Adipose tissue (tissue), 3 donors: ENCODE results near the gene MYBPC3. TPM values are rescaled to one million over a fixed set of nuclear protein-coding genes. Genes with fewer than 3 reads are reported as not detected.
"Not testable (repeated sequence)": the region's sequence is repeated elsewhere in the genome, so short reads cannot be mapped to it uniquely, and the experiment has no call there.

ENCODE experiments used
- H3K27ac ChIP-seq: one replicate; pipeline ENCODE4 v1.5.1; 2013; ENCODE audit warnings: low read depth, low read length
- whole genome bisulfite sequencing, 3 donors: extraction: QIAGEN DNeasy Blood & Tissue Kit; methylation state at CpG; one replicate each; pipeline ENCODE4 v1.1.7; 2013; 5-methylcytosine and 5-hydroxymethylcytosine counted together
- polyA plus RNA-seq, 3 donors: library from polyadenylated mRNA; stranded (reverse); fragments of 200-250 nt; gene quantifications; one replicate each; pipeline ENCODE4 v1.2.3, GENCODE V29; 2013
- donor health status: healthy with polysubstance abuse.
- donor health status: Bipolar disorder and iron deficiency.
- donor health status: healthy.

MYBPC3 gene
- polyA plus RNA-seq, 3 donors: 0.07 to 3.1 (median 0.68) TPM

GRCh38 chr11:47348131-47348802, 4.2 kb downstream of the MYBPC3 start:
- H3K27ac ChIP-seq: no peak overlapping the region
- WGBS, 3 donors: 82 to 85% (median 84%) methylated on average over 24 of the region's 24 CpGs

- 68 to 86% (median 83%) methylated on average over 5 of the region's 5 CpGs for WGBS, 3 donors
- no peak overlapping the region for H3K27ac ChIP-seq
These were observed 5.4 kb downstream of the MYBPC3 start for GRCh38 chr11:47347137-47347536.

GRCh38 chr11:47345890-47346563, 6.5 kb downstream of the MYBPC3 start:
- WGBS, 3 donors: 84 to 90% (median 87%) methylated on average over 18 of the region's 18 CpGs
- no peak overlapping the region for H3K27ac ChIP-seq

- no peak overlapping the region for H3K27ac ChIP-seq
- 95 to 97% (median 95%) methylated on average over 15 of the region's 15 CpGs for WGBS, 3 donors
These were observed 9.6 kb downstream of the MYBPC3 start for GRCh38 chr11:47342854-47343253.

- WGBS, 3 donors: 90 to 94% (median 93%) methylated on average over 24 of the region's 24 CpGs
- no peak overlapping the region for H3K27ac ChIP-seq
These were observed 10.3 kb downstream of the MYBPC3 start for GRCh38 chr11:47342036-47342803.

GRCh38 chr11:47340980-47341775, 11.3 kb downstream of the MYBPC3 start:
- 65 to 69% (median 68%) methylated on average over 17 to 18 of the region's 18 CpGs for WGBS, 3 donors
- H3K27ac ChIP-seq: no peak overlapping the region

GRCh38 chr11:47340010-47340409, 12.5 kb downstream of the MYBPC3 start:
- 76 to 80% (median 79%) methylated on average over 9 of the region's 9 CpGs for WGBS, 3 donors
- no peak overlapping the region for H3K27ac ChIP-seq

- H3K27ac ChIP-seq: no peak overlapping the region
- WGBS, 3 donors: 83 to 93% (median 91%) methylated on average over 27 of the region's 27 CpGs
These were observed 13.9 kb downstream of the MYBPC3 start for GRCh38 chr11:47338396-47339241.

GRCh38 chr11:47337229-47337924, 15.1 kb downstream of the MYBPC3 start:
- no peak overlapping the region for H3K27ac ChIP-seq
- WGBS, 3 donors: 88 to 91% (median 90%) methylated on average over 34 of the region's 34 CpGs

GRCh38 chr11:47336595-47336994, 15.9 kb downstream of the MYBPC3 start:
- WGBS, 3 donors: 86 to 98% (median 89%) methylated on average over 4 of the region's 4 CpGs
- H3K27ac ChIP-seq: no peak overlapping the region

- H3K27ac ChIP-seq: no peak overlapping the region
- 76 to 78% (median 77%) methylated on average over 9 of the region's 9 CpGs for WGBS, 3 donors
These were observed 16.8 kb downstream of the MYBPC3 start for GRCh38 chr11:47335733-47336132.

- 95 to 96% (median 95%) methylated on average over 16 of the region's 16 CpGs for WGBS, 3 donors
- not testable (repeated sequence) for H3K27ac ChIP-seq
These were observed 17.6 kb downstream of the MYBPC3 start for GRCh38 chr11:47334699-47335411.

- 89 to 95% (median 93%) methylated on average over 8 of the region's 8 CpGs for WGBS, 3 donors
- H3K27ac ChIP-seq: no peak overlapping the region
These were observed 18.5 kb downstream of the MYBPC3 start for GRCh38 chr11:47333886-47334443.

- WGBS, 3 donors: 95 to 96% (median 95%) methylated on average over 13 to 14 of the region's 14 CpGs
- H3K27ac ChIP-seq: no peak overlapping the region
These were observed 19.0 kb downstream of the MYBPC3 start for GRCh38 chr11:47333526-47333845.

- no peak overlapping the region for H3K27ac ChIP-seq
- WGBS, 3 donors: 90 to 96% (median 96%) methylated on average over 19 to 20 of the region's 20 CpGs
These were observed 19.5 kb downstream of the MYBPC3 start for GRCh38 chr11:47332791-47333525.

- H3K27ac ChIP-seq: no peak overlapping the region
- 81 to 83% (median 82%) methylated on average over 13 of the region's 13 CpGs for WGBS, 3 donors
These were observed 20.2 kb downstream of the MYBPC3 start for GRCh38 chr11:47332303-47332711.
